Measurements from ENCODE around the gene SYK. TPM values are rescaled to one million over a fixed set of nuclear protein-coding genes. Genes with fewer than 3 reads are reported as not detected.

SYK gene
- total RNA-seq, 1 experiment from 2014 or later = 9.0 TPM

DNA sequence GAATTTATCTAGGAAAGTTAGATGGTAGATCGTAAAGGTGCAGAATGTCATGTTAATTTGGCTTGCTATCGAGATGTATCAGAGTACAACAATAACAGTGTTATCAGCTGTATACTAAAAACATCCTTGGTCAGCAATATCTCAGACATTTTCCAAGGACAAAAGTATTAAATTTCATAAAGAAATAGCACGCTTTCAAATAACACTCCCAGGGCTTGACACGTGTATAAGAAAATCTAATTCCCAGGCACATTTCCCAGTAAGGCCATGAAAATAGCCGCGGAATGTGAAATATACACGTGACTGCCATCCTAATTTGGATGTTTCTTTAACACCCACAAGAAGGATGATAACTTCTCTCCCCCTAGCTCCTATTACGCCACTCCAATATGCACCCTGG lies 17.7 kb upstream of the SYK start:
- Histone ChIP-seq H3K36me3 (ENCODE audit: control insufficient read depth in 1 of 2, insufficient read depth in 2 of 2, low read length in 2 of 2) (no peaks in the 10 kb centered on the region), H3K9me3 (ENCODE audit: control insufficient read depth in 1 of 2, insufficient read depth in 1 of 2, low read depth in 1 of 2, low read length in 2 of 2) (no peaks in the 10 kb centered on the region), H2AFZ (ENCODE audit: low read depth, low read length, poor library complexity, severe bottlenecking) (no peak overlapping the region), H4K20me1 (ENCODE audit: insufficient read depth) (no peaks in the 10 kb centered on the region), H3K27ac (ENCODE audit: low read depth, low read length) (no peak overlapping the region), H3K4me1 (ENCODE audit: control insufficient read depth in 1 of 2, insufficient read depth in 2 of 2, low read length in 2 of 2) (no peaks in the 10 kb centered on the region), H3K4me3 (replicated peaks in 1 of 2; ENCODE audit: low read depth in 1 of 2, low read length in 2 of 2) (no peak overlapping the region), H3K4me2 (ENCODE audit: low read length) (no peak overlapping the region), H3K27me3 (ENCODE audit: insufficient read depth, low read length) (peaks cover 15% of the 10 kb centered on the region), H3K79me2 (ENCODE audit: insufficient read depth, low read length) (no peaks in the 10 kb centered on the region), H3K9ac (ENCODE audit: low read length) (no peak overlapping the region), H3K9me2 (ENCODE audit: insufficient read depth) (no peaks in the 10 kb centered on the region)
- intact Hi-C loops (cut with micrococcal nuclease) = no loop called here
- CTCF ChIA-PET = no interaction called here
- TF ChIP-seq, protein P1, sequence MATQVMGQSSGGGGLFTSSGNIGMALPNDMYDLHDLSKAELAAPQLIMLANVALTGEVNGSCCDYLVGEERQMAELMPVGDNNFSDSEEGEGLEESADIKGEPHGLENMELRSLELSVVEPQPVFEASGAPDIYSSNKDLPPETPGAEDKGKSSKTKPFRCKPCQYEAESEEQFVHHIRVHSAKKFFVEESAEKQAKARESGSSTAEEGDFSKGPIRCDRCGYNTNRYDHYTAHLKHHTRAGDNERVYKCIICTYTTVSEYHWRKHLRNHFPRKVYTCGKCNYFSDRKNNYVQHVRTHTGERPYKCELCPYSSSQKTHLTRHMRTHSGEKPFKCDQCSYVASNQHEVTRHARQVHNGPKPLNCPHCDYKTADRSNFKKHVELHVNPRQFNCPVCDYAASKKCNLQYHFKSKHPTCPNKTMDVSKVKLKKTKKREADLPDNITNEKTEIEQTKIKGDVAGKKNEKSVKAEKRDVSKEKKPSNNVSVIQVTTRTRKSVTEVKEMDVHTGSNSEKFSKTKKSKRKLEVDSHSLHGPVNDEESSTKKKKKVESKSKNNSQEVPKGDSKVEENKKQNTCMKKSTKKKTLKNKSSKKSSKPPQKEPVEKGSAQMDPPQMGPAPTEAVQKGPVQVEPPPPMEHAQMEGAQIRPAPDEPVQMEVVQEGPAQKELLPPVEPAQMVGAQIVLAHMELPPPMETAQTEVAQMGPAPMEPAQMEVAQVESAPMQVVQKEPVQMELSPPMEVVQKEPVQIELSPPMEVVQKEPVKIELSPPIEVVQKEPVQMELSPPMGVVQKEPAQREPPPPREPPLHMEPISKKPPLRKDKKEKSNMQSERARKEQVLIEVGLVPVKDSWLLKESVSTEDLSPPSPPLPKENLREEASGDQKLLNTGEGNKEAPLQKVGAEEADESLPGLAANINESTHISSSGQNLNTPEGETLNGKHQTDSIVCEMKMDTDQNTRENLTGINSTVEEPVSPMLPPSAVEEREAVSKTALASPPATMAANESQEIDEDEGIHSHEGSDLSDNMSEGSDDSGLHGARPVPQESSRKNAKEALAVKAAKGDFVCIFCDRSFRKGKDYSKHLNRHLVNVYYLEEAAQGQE (IDR thresholded peaks at IDR 0.05; ENCODE audit: low read depth) = no peak
- TF ChIP-seq JUND (IDR thresholded peaks at IDR 0.05) (no peak), POLR2A (IDR thresholded peaks at IDR 0.05; ENCODE audit: borderline replicate concordance, extremely low read depth, insufficient read depth, insufficient read length) (no peak), ZFX (IDR thresholded peaks at IDR 0.05) (no peak), POLR2AphosphoS5 (IDR thresholded peaks at IDR 0.05; ENCODE audit: low read depth, low read length) (no peak), SRF (IDR thresholded peaks at IDR 0.05; ENCODE audit: low read depth) (no peak), EZH2 (IDR thresholded peaks at IDR 0.05) (no peak), ZNF274 (IDR thresholded peaks at IDR 0.05; ENCODE audit: low read depth, low read length) (no peak), CEBPB (IDR thresholded peaks at IDR 0.05; ENCODE audit: low read depth) (no peak), EGR1 (IDR thresholded peaks at IDR 0.05; ENCODE audit: low read depth) (no peak), CBX3 (IDR thresholded peaks at IDR 0.05; ENCODE audit: low read depth) (no peak), YY1 (IDR thresholded peaks at IDR 0.05; ENCODE audit: extremely low read depth, insufficient replicate concordance, low read depth, low read length) (no peak), ELF1 (IDR thresholded peaks at IDR 0.05; ENCODE audit: borderline replicate concordance, low read depth) (no peak)
- TF ChIP-seq, protein P2, sequence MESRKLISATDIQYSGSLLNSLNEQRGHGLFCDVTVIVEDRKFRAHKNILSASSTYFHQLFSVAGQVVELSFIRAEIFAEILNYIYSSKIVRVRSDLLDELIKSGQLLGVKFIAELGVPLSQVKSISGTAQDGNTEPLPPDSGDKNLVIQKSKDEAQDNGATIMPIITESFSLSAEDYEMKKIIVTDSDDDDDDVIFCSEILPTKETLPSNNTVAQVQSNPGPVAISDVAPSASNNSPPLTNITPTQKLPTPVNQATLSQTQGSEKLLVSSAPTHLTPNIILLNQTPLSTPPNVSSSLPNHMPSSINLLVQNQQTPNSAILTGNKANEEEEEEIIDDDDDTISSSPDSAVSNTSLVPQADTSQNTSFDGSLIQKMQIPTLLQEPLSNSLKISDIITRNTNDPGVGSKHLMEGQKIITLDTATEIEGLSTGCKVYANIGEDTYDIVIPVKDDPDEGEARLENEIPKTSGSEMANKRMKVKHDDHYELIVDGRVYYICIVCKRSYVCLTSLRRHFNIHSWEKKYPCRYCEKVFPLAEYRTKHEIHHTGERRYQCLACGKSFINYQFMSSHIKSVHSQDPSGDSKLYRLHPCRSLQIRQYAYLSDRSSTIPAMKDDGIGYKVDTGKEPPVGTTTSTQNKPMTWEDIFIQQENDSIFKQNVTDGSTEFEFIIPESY (IDR thresholded peaks at IDR 0.05; ENCODE audit: extremely low read depth, insufficient replicate concordance, low read length) = no peak
- TF ChIP-seq, protein P3, sequence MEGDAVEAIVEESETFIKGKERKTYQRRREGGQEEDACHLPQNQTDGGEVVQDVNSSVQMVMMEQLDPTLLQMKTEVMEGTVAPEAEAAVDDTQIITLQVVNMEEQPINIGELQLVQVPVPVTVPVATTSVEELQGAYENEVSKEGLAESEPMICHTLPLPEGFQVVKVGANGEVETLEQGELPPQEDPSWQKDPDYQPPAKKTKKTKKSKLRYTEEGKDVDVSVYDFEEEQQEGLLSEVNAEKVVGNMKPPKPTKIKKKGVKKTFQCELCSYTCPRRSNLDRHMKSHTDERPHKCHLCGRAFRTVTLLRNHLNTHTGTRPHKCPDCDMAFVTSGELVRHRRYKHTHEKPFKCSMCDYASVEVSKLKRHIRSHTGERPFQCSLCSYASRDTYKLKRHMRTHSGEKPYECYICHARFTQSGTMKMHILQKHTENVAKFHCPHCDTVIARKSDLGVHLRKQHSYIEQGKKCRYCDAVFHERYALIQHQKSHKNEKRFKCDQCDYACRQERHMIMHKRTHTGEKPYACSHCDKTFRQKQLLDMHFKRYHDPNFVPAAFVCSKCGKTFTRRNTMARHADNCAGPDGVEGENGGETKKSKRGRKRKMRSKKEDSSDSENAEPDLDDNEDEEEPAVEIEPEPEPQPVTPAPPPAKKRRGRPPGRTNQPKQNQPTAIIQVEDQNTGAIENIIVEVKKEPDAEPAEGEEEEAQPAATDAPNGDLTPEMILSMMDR (IDR thresholded peaks at IDR 0.05 in 2 of 3, conservative IDR thresholded peaks at IDR 0.05 in 1 of 3; ENCODE audit: borderline replicate concordance in 1 of 3, insufficient read depth in 1 of 3, low read depth in 2 of 3, low read length in 2 of 3) = no peak
- TF ChIP-seq, protein P4, sequence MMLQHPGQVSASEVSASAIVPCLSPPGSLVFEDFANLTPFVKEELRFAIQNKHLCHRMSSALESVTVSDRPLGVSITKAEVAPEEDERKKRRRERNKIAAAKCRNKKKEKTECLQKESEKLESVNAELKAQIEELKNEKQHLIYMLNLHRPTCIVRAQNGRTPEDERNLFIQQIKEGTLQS (IDR thresholded peaks at IDR 0.05) = no peak
- RAD21 ChIA-PET (ENCODE audit: low non-redundant PET in 1 of 2, low total read pairs in 2 of 2, uncharacterized antibody in 2 of 2, unreplicated experiment in 2 of 2) = no interaction called here
- BruUV-seq (replicated peaks) = no TSS peak
- DNase-seq (ENCODE audit: low read depth, low spot score) (no peak), ATAC-seq (no peak)
- POLR2A ChIA-PET = no interaction called here

Data from HCT116 (cell line).